ENCODE data around the gene CAMK2A. TPM values are rescaled to one million over a fixed set of nuclear protein-coding genes. Genes with fewer than 3 reads are reported as not detected.
A peak's percentile ranks its signal among the peaks of the same experiment; 100 is the strongest.

Gene CAMK2A
- polyA plus RNA-seq, 1 of the 3 experiments (the other 2 are of a cell fraction): 0.10 TPM

DNA sequence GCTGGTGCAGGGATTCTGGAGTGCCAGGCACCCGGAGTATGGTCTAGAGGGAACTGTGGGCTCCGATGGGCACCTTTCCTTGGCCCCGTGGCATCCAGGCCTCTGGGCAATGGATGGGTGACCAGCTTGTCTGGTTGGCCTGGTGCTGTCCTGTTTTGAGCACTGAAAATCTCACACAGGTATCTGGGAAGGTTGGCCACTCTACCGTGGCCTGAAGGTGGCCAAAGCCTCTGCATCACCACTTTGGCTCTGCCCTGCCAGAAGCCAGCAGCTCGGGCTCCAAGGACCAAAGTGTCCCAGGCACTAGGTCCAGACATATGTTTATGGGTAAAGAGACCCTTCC, 70.9 kb downstream of the CAMK2A start:
- Histone ChIP-seq H2AFZ (ENCODE audit: low read depth) (no peak overlapping the region), H3K9me2 (no peaks in the 10 kb centered on the region), H3K36me3 (replicated peaks in 1 of 2; ENCODE audit: control insufficient read depth in 1 of 2, insufficient read depth in 2 of 2, low read length in 1 of 2) (no peaks in the 10 kb centered on the region), H3K9me3 (no peaks in the 10 kb centered on the region), H3K27ac (ENCODE audit: low read depth in 2 of 2, low read length in 1 of 2) (no peak overlapping the region), H3K4me1 (ENCODE audit: control insufficient read depth in 1 of 2, insufficient read depth in 2 of 2, low read depth in 1 of 2, low read length in 1 of 2) (no peaks in the 10 kb centered on the region), H3K4me2 (no peak overlapping the region), H3K4me3 (ENCODE audit: low read depth in 2 of 2, low read length in 1 of 2) (no peak overlapping the region), H3K9ac (no peak overlapping the region), H4K20me1 (ENCODE audit: insufficient read depth) (no peaks in the 10 kb centered on the region), H3K79me2 (ENCODE audit: insufficient read depth) (no peaks in the 10 kb centered on the region), H3K27me3 (ENCODE audit: insufficient read depth) (no peaks in the 10 kb centered on the region), H3F3A (replicated peaks; ENCODE audit: insufficient read depth) (no peaks in the 10 kb centered on the region)
- TF ChIP-seq TEAD4 (IDR thresholded peaks at IDR 0.05; ENCODE audit: borderline replicate concordance, insufficient read depth) (no peak), GABPA (IDR thresholded peaks at IDR 0.05; ENCODE audit: low read depth) (no peak), RXRA (IDR thresholded peaks at IDR 0.05; ENCODE audit: borderline replicate concordance, low read depth) (no peak), RCOR1 (IDR thresholded peaks at IDR 0.05; ENCODE audit: low read length) (no peak), SMC3 (IDR thresholded peaks at IDR 0.05; ENCODE audit: low read depth, low read length) (no peak), CHD2 (IDR thresholded peaks at IDR 0.05; ENCODE audit: low read length, partially characterized antibody) (no peak), POLR2AphosphoS5 (IDR thresholded peaks at IDR 0.05; ENCODE audit: low read depth, low read length) (no peak)
- TF ChIP-seq, protein P1, sequence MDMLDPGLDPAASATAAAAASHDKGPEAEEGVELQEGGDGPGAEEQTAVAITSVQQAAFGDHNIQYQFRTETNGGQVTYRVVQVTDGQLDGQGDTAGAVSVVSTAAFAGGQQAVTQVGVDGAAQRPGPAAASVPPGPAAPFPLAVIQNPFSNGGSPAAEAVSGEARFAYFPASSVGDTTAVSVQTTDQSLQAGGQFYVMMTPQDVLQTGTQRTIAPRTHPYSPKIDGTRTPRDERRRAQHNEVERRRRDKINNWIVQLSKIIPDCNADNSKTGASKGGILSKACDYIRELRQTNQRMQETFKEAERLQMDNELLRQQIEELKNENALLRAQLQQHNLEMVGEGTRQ (IDR thresholded peaks at IDR 0.05; ENCODE audit: borderline replicate concordance, low read depth, low read length): no peak
- no peak for DNase-seq
- ChIA-PET CTCF (interaction anchor here (0.6 to 9.7 kb wide), 59 partner anchors 9 to 529 kb away, joined by 3 to 173 read pairs (median 5); partner anchors contain the start of genes CSF1R, HMGXB3, PDGFRB and TIGD6), POLR2A (interaction anchor here (0.5 kb wide), 1 partner anchor 133 kb away, joined by 3 read pairs; no protein-coding TSS in a partner anchor)
- 85% methylated on average over 4 of the region's 5 CpGs for WGBS (ENCODE audit: low lambda C conversion rate)

DNA sequence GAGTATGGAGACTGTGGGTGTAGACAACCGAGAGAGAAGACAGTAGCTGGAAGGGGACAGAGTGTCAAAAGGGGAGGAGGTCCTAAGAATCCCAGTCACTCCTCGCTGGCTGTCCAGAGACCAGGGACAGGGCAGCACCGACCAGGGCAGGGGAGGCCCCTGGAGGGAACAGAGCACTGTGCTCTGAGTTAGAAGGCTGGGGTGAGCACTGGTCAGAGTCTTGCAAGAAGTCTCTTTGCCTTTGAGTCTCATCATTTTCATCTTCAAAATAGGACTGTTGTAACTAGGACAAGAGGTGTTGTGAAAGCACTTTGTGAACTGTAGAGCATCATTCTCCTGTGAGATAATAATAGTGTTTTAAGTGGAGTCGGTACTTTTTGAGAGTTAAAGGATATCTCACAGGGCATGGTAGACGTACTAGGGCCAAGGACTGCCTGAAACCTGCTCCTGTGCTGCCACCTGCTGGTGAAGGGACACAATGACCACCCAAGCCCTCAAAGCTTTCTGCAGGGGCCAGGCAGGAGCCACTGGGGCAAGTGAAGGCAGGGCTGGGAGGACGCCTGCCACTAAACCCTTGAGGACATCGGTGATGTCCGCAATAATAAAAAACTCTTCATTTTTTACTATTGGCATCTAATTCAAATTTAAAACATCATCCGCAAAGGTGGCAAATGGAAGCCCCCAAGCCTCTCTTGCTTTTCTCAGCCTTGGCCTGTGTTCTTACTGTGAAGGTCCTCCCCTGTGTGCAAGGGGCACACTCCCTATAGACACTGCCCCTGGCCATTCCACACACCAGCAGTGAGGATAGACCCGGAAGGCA, 71.5 kb downstream of the CAMK2A start:
- DNase-seq: peak; percentile 91
- Histone ChIP-seq H3K27me3 (ENCODE audit: insufficient read depth) (no peaks in the 10 kb centered on the region), H3K79me2 (ENCODE audit: insufficient read depth) (no peaks in the 10 kb centered on the region), H3K9me3 (no peaks in the 10 kb centered on the region), H3K36me3 (replicated peaks in 1 of 2; ENCODE audit: control insufficient read depth in 1 of 2, insufficient read depth in 2 of 2, low read length in 1 of 2) (no peaks in the 10 kb centered on the region), H3K9me2 (no peaks in the 10 kb centered on the region), H3K4me2 (no peak overlapping the region), H3K4me3 (ENCODE audit: low read depth in 2 of 2, low read length in 1 of 2) (no peak overlapping the region; a peak in 1 of 4 replicates), H4K20me1 (ENCODE audit: insufficient read depth) (no peaks in the 10 kb centered on the region), H2AFZ (ENCODE audit: low read depth) (no peak overlapping the region), H3K4me1 (ENCODE audit: control insufficient read depth in 1 of 2, insufficient read depth in 2 of 2, low read depth in 1 of 2, low read length in 1 of 2) (no peaks in the 10 kb centered on the region), H3F3A (replicated peaks; ENCODE audit: insufficient read depth) (no peaks in the 10 kb centered on the region), H3K9ac (no peak overlapping the region), H3K27ac (ENCODE audit: low read depth in 2 of 2, low read length in 1 of 2) (no peak overlapping the region)
- TF ChIP-seq TCF12 (IDR thresholded peaks at IDR 0.05): no peak
- TF ChIP-seq, protein P2, sequence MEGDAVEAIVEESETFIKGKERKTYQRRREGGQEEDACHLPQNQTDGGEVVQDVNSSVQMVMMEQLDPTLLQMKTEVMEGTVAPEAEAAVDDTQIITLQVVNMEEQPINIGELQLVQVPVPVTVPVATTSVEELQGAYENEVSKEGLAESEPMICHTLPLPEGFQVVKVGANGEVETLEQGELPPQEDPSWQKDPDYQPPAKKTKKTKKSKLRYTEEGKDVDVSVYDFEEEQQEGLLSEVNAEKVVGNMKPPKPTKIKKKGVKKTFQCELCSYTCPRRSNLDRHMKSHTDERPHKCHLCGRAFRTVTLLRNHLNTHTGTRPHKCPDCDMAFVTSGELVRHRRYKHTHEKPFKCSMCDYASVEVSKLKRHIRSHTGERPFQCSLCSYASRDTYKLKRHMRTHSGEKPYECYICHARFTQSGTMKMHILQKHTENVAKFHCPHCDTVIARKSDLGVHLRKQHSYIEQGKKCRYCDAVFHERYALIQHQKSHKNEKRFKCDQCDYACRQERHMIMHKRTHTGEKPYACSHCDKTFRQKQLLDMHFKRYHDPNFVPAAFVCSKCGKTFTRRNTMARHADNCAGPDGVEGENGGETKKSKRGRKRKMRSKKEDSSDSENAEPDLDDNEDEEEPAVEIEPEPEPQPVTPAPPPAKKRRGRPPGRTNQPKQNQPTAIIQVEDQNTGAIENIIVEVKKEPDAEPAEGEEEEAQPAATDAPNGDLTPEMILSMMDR (IDR thresholded peaks at IDR 0.05): peak; percentile 92
- TF ChIP-seq RAD21 (IDR thresholded peaks at IDR 0.05; ENCODE audit: low read length): peak; percentile 96
- TF ChIP-seq POLR2AphosphoS5 (IDR thresholded peaks at IDR 0.05; ENCODE audit: low read depth, low read length): no peak
- no peak for TF ChIP-seq MXI1 (IDR thresholded peaks at IDR 0.05; ENCODE audit: low read depth, low read length)
- TF ChIP-seq GATA2 (CRISPR knock-in tag; IDR thresholded peaks at IDR 0.05): no peak
- peak; percentile 97 for TF ChIP-seq SMC3 (IDR thresholded peaks at IDR 0.05; ENCODE audit: low read depth, low read length)
- peak; percentile 30 for TF ChIP-seq CHD2 (IDR thresholded peaks at IDR 0.05; ENCODE audit: low read length, partially characterized antibody)
- no peak for TF ChIP-seq MEF2A (IDR thresholded peaks at IDR 0.05; ENCODE audit: borderline replicate concordance, low read depth)
- TF ChIP-seq, protein P3, sequence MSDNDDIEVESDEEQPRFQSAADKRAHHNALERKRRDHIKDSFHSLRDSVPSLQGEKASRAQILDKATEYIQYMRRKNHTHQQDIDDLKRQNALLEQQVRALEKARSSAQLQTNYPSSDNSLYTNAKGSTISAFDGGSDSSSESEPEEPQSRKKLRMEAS (IDR thresholded peaks at IDR 0.05; ENCODE audit: low read depth): no peak
- TF ChIP-seq, protein P4, sequence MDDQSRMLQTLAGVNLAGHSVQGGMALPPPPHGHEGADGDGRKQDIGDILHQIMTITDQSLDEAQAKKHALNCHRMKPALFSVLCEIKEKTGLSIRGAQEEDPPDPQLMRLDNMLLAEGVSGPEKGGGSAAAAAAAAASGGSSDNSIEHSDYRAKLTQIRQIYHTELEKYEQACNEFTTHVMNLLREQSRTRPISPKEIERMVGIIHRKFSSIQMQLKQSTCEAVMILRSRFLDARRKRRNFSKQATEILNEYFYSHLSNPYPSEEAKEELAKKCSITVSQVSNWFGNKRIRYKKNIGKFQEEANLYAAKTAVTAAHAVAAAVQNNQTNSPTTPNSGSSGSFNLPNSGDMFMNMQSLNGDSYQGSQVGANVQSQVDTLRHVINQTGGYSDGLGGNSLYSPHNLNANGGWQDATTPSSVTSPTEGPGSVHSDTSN (IDR thresholded peaks at IDR 0.05): no peak
- TF ChIP-seq GABPA (IDR thresholded peaks at IDR 0.05; ENCODE audit: low read depth): no peak
- POLR2A ChIA-PET: no interaction called here
- CTCF ChIA-PET: interaction anchor here (0.6 to 9.7 kb wide), 61 partner anchors 9 to 529 kb away, joined by 3 to 173 read pairs (median 5); partner anchors contain the start of genes CSF1R, HMGXB3, PDGFRB and TIGD6
- WGBS (ENCODE audit: low lambda C conversion rate): 21% methylated on average over 10 of the region's 10 CpGs
